GM19455 (cell line): ENCODE data around the gene MRAP2.
"Not testable (repeated sequence)": the region's sequence is repeated elsewhere in the genome, so short reads cannot be mapped to it uniquely, and the experiment has no call there.

ENCODE experiments used
- ATAC-seq: cut with Tn5 transposase; IDR thresholded peaks from one replicate; pipeline ENCODE4 v1.9.1; 2021; ENCODE audit not compliant: unreplicated experiment

The MRAP2 gene

GRCh38 chr6:84123186-84123585, 89.6 kb downstream of the MRAP2 start:
- ATAC-seq, result no peak

- not testable (repeated sequence) for ATAC-seq
These were observed 96.0 kb downstream of the MRAP2 start for GRCh38 chr6:84129588-84129987.

GRCh38 chr6:84133385-84133784, 99.8 kb downstream of the MRAP2 start:
- not testable (repeated sequence) for ATAC-seq

GRCh38 chr6:84135291-84135690, 101.7 kb downstream of the MRAP2 start:
- no peak for ATAC-seq

GRCh38 chr6:84136364-84137050, 102.9 kb downstream of the MRAP2 start:
- no peak for ATAC-seq

- no peak for ATAC-seq
These were observed 103.4 kb downstream of the MRAP2 start for GRCh38 chr6:84137051-84137375.

- no peak for ATAC-seq
These were observed 104.5 kb downstream of the MRAP2 start for GRCh38 chr6:84137989-84138575.

- no peak for ATAC-seq
These were observed 105.7 kb downstream of the MRAP2 start for GRCh38 chr6:84139311-84139710.
